GM23338 (cell line): ENCODE results near the gene AGAP1. TPM values are rescaled to one million over a fixed set of nuclear protein-coding genes. Genes with fewer than 3 reads are reported as not detected.
A peak's percentile ranks its signal among the peaks of the same experiment; 100 is the strongest.

ENCODE experiments used
- ATAC-seq: fragments of 200-7000 bp; cut with Tn5 transposase; 3 replicates; pipeline ENCODE4 v1.9.1; 2020
- DNase-seq: peaks from one replicate; pipeline ENCODE4 v3.0.0-alpha.2; 2015; ENCODE audit warnings: low spot score
- H2AFZ ChIP-seq: fragments of 200-600 bp; sonication (generic); 2 replicates; pipeline ENCODE4 v1.8.0; 2016; ENCODE audit warnings: antibody characterized with exemption, mild to moderate bottlenecking, moderate library complexity
- H3F3A ChIP-seq: fragments of 200-600 bp; sonication (generic); replicated peaks from 2 replicates; pipeline ENCODE4 v1.8.0; 2017; ENCODE audit warnings: antibody characterized with exemption, mixed run types, low read depth
- H3K27ac ChIP-seq: fragments of 200-600 bp; sonication (generic); 2 replicates; pipeline ENCODE4 v1.6.1; 2016; ENCODE audit warnings: low read depth
- H3K27me3 ChIP-seq: fragments of 200-600 bp; sonication (generic); 2 replicates; pipeline ENCODE4 v1.8.0; 2016; ENCODE audit warnings: mild to moderate bottlenecking, mixed run types, moderate library complexity; ENCODE audit not compliant: insufficient read depth
- H3K36me3 ChIP-seq: fragments of 200-600 bp; sonication (generic); 2 replicates; pipeline ENCODE4 v1.8.0; 2016; ENCODE audit warnings: mild to moderate bottlenecking; ENCODE audit not compliant: insufficient read depth
- H3K4me1 ChIP-seq: fragments of 200-600 bp; sonication (generic); 2 replicates; pipeline ENCODE4 v1.8.0; 2016; ENCODE audit warnings: mild to moderate bottlenecking, moderate library complexity; ENCODE audit not compliant: insufficient read depth
- H3K4me2 ChIP-seq: fragments of 200-600 bp; sonication (generic); 2 replicates; pipeline ENCODE4 v1.7.1; 2017; ENCODE audit warnings: mixed run types
- H3K4me3 ChIP-seq: fragments of 200-600 bp; sonication (generic); 2 replicates; pipeline ENCODE4 v1.6.1; 2016; ENCODE audit warnings: mixed run types
- H3K79me2 ChIP-seq: fragments of 200-600 bp; sonication (generic); replicated peaks from 2 replicates; pipeline ENCODE4 v1.8.0; 2017; ENCODE audit warnings: mild to moderate bottlenecking; ENCODE audit not compliant: insufficient read depth
- H3K9me2 ChIP-seq: fragments of 200-600 bp; sonication (generic); 2 replicates; pipeline ENCODE4 v1.8.0; 2017; ENCODE audit not compliant: insufficient read depth
- H4K20me1 ChIP-seq: fragments of 200-600 bp; sonication (generic); replicated peaks from 2 replicates; pipeline ENCODE4 v1.8.0; 2017; ENCODE audit warnings: mild to moderate bottlenecking; ENCODE audit not compliant: insufficient read depth
- H3K27ac Mint-ChIP-seq: 2 replicates; pipeline ENCODE4 v1.8.0; 2020; ENCODE audit warnings: inconsistent platforms, mild to moderate bottlenecking, moderate library complexity, mixed read lengths
- H3K27me3 Mint-ChIP-seq: 3 replicates; pipeline ENCODE4 v1.8.0; 2022; ENCODE audit warnings: low read depth, mild to moderate bottlenecking, moderate library complexity, mixed read lengths, inconsistent platforms; ENCODE audit not compliant: insufficient read depth, poor library complexity
- H3K36me3 Mint-ChIP-seq: 3 replicates; pipeline ENCODE4 v1.8.0; 2021; ENCODE audit warnings: low read depth, mild to moderate bottlenecking, inconsistent platforms, moderate library complexity, mixed read lengths
- H3K4me1 Mint-ChIP-seq: 3 replicates; pipeline ENCODE4 v1.8.0; 2020; ENCODE audit warnings: mild to moderate bottlenecking, inconsistent platforms, mixed read lengths
- H3K4me3 Mint-ChIP-seq: 3 replicates; pipeline ENCODE4 v1.8.0; 2021; ENCODE audit warnings: moderate library complexity, mild to moderate bottlenecking, inconsistent platforms, mixed read lengths
- H3K9me3 Mint-ChIP-seq: 3 replicates; pipeline ENCODE4 v1.8.0; 2020; ENCODE audit warnings: moderate library complexity, mild to moderate bottlenecking, inconsistent platforms, mixed read lengths
- CREB1 ChIP-seq: fragments of 250-450 bp; sonication (Bioruptor Pico); IDR thresholded peaks from 2 replicates; pipeline ENCODE4 v1.5.0; 2020; ENCODE audit warnings: low read depth, mild to moderate bottlenecking, moderate library complexity
- CTCF ChIP-seq, 2 experiments: fragments of 200-600 bp in 1 of 2; sonication (generic) in 1 of 2; conservative IDR thresholded peaks; 2 replicates each; pipeline versions ENCODE4 v1.5.1 to v1.6.1; 2016 to 2017; ENCODE audit warnings: antibody characterized with exemption in 2 of 2, low read depth in 2 of 2, mild to moderate bottlenecking in 2 of 2, moderate library complexity in 1 of 2
- ETS1 ChIP-seq: IDR thresholded peaks from 2 replicates; pipeline ENCODE4 v1.6.1; 2016; ENCODE audit warnings: antibody characterized with exemption
- EZH2 ChIP-seq: fragments of 200-600 bp; sonication (generic); IDR thresholded peaks from one replicate; pipeline ENCODE4 v1.8.0; 2017; ENCODE audit warnings: antibody characterized with exemption, mild to moderate bottlenecking, low read depth; ENCODE audit not compliant: unreplicated experiment
- EZH2phosphoT487 ChIP-seq: fragments of 200-600 bp; sonication (generic); IDR thresholded peaks from one replicate; pipeline ENCODE4 v1.8.1; 2018; ENCODE audit warnings: antibody characterized with exemption; ENCODE audit not compliant: unreplicated experiment
- JUNB ChIP-seq: IDR thresholded peaks from one replicate; pipeline ENCODE4 v1.6.1; 2016; ENCODE audit warnings: antibody characterized with exemption; ENCODE audit not compliant: unreplicated experiment
- NANOG ChIP-seq: IDR thresholded peaks from 2 replicates; pipeline ENCODE4 v1.6.1; 2016; ENCODE audit warnings: antibody characterized with exemption, borderline replicate concordance
- POLR2AphosphoS5 ChIP-seq: IDR thresholded peaks from 2 replicates; pipeline ENCODE4 v1.6.1; 2016; ENCODE audit warnings: antibody characterized with exemption, low read depth
- REST ChIP-seq: IDR thresholded peaks from one replicate; pipeline ENCODE4 v1.6.1; 2018; ENCODE audit warnings: antibody characterized with exemption; ENCODE audit not compliant: unreplicated experiment
- STAT1 ChIP-seq: IDR thresholded peaks from one replicate; pipeline ENCODE4 v1.6.1; 2016; ENCODE audit warnings: antibody characterized with exemption; ENCODE audit not compliant: unreplicated experiment
- ZNF114 ChIP-seq: fragments of 250-450 bp; sonication (Bioruptor Pico); IDR thresholded peaks from 2 replicates; pipeline ENCODE4 v1.5.0; 2020; ENCODE audit warnings: mild to moderate bottlenecking, moderate library complexity
- ZNF331 ChIP-seq: fragments of 250-450 bp; sonication (Bioruptor Pico); IDR thresholded peaks from 2 replicates; pipeline ENCODE4 v1.5.0; 2020; ENCODE audit warnings: low read depth, mild to moderate bottlenecking, moderate library complexity
- ZNF462 ChIP-seq: fragments of 250-450 bp; sonication (Bioruptor Pico); IDR thresholded peaks from 2 replicates; pipeline ENCODE4 v1.5.0; 2020; ENCODE audit warnings: mild to moderate bottlenecking, moderate library complexity
- polyA plus RNA-seq: library from polyadenylated mRNA; unstranded; fragments of >200 nt; fragmentation: Nextera tagmentation; extraction: Ambion mirVana; gene quantifications from 2 replicates; pipeline ENCODE4 v1.2.1, GENCODE V29; 2016
- total RNA-seq: library from RNA; depleted of rRNA; stranded (reverse); fragments of >200 nt; shearing (Covaris generic); gene quantifications from 2 replicates; pipeline ENCODE4 v1.2.3, GENCODE V29; 2014

The AGAP1 gene
- total and polyA plus RNA-seq, 2 experiments from 2014 or later, result 13.3 to 27.9 TPM

- H3K27me3 Mint-ChIP-seq, result peaks cover 43% of the 10 kb centered on the region
- H3K9me2 ChIP-seq, result no peaks in the 10 kb centered on the region
- TF ChIP-seq NANOG, result no peak
- no peak for TF ChIP-seq CTCF (conservative IDR thresholded peaks at IDR 0.05; ENCODE audit: low read depth in 2 of 2)
- no peak for TF ChIP-seq JUNB
- TF ChIP-seq STAT1, result no peak
- TF ChIP-seq EZH2phosphoT487, result no peak
- no peak for TF ChIP-seq POLR2AphosphoS5
- TF ChIP-seq ZNF462 (CRISPR knock-in tag), result no peak
- no peak for TF ChIP-seq ZNF114 (CRISPR knock-in tag)
- no peak for TF ChIP-seq ZNF331
- TF ChIP-seq CREB1 (CRISPR knock-in tag), result no peak
- no peak for TF ChIP-seq ETS1
- no peak for TF ChIP-seq EZH2
- no peak for TF ChIP-seq REST
- peak overlapping the region; percentile 81 for H3K4me2 ChIP-seq
- peak overlapping the region; percentile 71 for H3K4me3 Mint-ChIP-seq
- no peaks in the 10 kb centered on the region; the same call in 1 of the 2 replicates for H3K36me3 ChIP-seq
- H4K20me1 ChIP-seq, result no peaks in the 10 kb centered on the region
- H3K4me1 ChIP-seq, result peaks cover 21% of the 10 kb centered on the region
- no peak overlapping the region for H2AFZ ChIP-seq
- no peaks in the 10 kb centered on the region for H3K79me2 ChIP-seq
- no peak for DNase-seq
- H3K27ac ChIP-seq, result no peak overlapping the region
- peaks cover 53% of the 10 kb centered on the region for H3K27me3 ChIP-seq
- no peak for ATAC-seq
- no peak overlapping the region for H3K27ac Mint-ChIP-seq
- H3K36me3 Mint-ChIP-seq, result no peaks in the 10 kb centered on the region
- peak overlapping the region; percentile 56; the same call in 1 of the 2 replicates for H3K4me3 ChIP-seq
- H3K4me1 Mint-ChIP-seq, result peaks cover 33% of the 10 kb centered on the region
- H3F3A ChIP-seq, result peaks cover 3% of the 10 kb centered on the region; the same call in 1 of the 2 replicates
- H3K9me3 Mint-ChIP-seq, result peaks cover 12% of the 10 kb centered on the region
Observed at GRCh38 chr2:236180076-236180816, 686.4 kb downstream of the AGAP1 start.
